Ishikawa (cell line): ENCODE measurements around the gene DISP3.

Experiments used
- CEBPB ChIP-seq: IDR thresholded peaks from 2 replicates; pipeline ENCODE4 v1.6.1; 2012
- CREB1 ChIP-seq: IDR thresholded peaks from 2 replicates; pipeline ENCODE4 v1.6.1; 2012; ENCODE audit warnings: low read depth
- EGR1 ChIP-seq: IDR thresholded peaks from 2 replicates; pipeline ENCODE4 v1.6.1; 2012
- EP300 ChIP-seq: IDR thresholded peaks from 2 replicates; pipeline ENCODE4 v1.6.1; 2012; ENCODE audit warnings: borderline replicate concordance
- FOXM1 ChIP-seq: IDR thresholded peaks from 2 replicates; pipeline ENCODE4 v1.6.1; 2012; ENCODE audit warnings: low read depth, borderline replicate concordance
- MAX ChIP-seq: IDR thresholded peaks from 2 replicates; pipeline ENCODE4 v1.6.1; 2012
- NFIC ChIP-seq: IDR thresholded peaks from 2 replicates; pipeline ENCODE4 v1.6.1; 2012
- RAD21 ChIP-seq: IDR thresholded peaks from 2 replicates; pipeline ENCODE4 v1.6.1; 2012; ENCODE audit warnings: low read depth
- TAF1 ChIP-seq: IDR thresholded peaks from 2 replicates; pipeline ENCODE4 v1.6.1; 2012; ENCODE audit warnings: low read depth, mild to moderate bottlenecking
- TCF12 ChIP-seq: IDR thresholded peaks from 2 replicates; pipeline ENCODE4 v1.6.1; 2012; ENCODE audit warnings: low read depth
- TEAD4 ChIP-seq: IDR thresholded peaks from 2 replicates; pipeline ENCODE4 v1.6.1; 2012
- YY1 ChIP-seq: IDR thresholded peaks from 2 replicates; pipeline ENCODE4 v1.6.1; 2012; ENCODE audit warnings: low read depth
- ZBTB7A ChIP-seq: IDR thresholded peaks from 2 replicates; pipeline ENCODE4 v1.6.1; 2012; ENCODE audit warnings: low read depth
- TF ChIP-seq, protein P1 (sequence below): IDR thresholded peaks from 2 replicates; pipeline ENCODE4 v1.6.1; 2012
- TF ChIP-seq, protein P2 (sequence below): IDR thresholded peaks from 2 replicates; pipeline ENCODE4 v1.6.1; 2012; ENCODE audit warnings: low read depth, mild to moderate bottlenecking

The DISP3 gene

DNA sequence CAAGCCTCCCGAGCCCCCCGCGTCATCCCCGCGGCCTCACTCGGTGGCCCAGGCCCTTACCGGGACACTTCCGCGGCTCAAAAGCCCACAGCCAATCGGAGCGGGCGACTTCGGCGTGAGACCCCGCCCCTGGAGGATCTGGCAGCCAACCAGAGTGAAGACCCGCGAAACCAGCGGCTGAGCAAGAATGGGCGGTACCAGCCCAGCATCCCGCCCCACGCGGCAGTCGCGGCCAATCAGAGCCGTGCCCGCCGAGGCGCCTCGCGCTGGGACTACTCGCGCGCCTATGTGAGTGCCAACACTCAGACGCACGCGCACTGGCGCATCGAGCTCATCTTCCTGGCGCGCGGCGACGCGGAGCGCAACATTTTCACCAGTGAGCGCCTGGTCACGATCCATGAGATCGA is 22.5 kb downstream of the DISP3 start:
- no peak for TF ChIP-seq TAF1
- no peak for TF ChIP-seq TEAD4
- no peak for TF ChIP-seq FOXM1
- no peak for TF ChIP-seq NFIC
- TF ChIP-seq YY1, result no peak
- no peak for TF ChIP-seq CEBPB
- TF ChIP-seq, protein P1, sequence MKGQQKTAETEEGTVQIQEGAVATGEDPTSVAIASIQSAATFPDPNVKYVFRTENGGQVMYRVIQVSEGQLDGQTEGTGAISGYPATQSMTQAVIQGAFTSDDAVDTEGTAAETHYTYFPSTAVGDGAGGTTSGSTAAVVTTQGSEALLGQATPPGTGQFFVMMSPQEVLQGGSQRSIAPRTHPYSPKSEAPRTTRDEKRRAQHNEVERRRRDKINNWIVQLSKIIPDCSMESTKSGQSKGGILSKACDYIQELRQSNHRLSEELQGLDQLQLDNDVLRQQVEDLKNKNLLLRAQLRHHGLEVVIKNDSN, result no peak
- no peak for TF ChIP-seq TCF12
- TF ChIP-seq, protein P2, sequence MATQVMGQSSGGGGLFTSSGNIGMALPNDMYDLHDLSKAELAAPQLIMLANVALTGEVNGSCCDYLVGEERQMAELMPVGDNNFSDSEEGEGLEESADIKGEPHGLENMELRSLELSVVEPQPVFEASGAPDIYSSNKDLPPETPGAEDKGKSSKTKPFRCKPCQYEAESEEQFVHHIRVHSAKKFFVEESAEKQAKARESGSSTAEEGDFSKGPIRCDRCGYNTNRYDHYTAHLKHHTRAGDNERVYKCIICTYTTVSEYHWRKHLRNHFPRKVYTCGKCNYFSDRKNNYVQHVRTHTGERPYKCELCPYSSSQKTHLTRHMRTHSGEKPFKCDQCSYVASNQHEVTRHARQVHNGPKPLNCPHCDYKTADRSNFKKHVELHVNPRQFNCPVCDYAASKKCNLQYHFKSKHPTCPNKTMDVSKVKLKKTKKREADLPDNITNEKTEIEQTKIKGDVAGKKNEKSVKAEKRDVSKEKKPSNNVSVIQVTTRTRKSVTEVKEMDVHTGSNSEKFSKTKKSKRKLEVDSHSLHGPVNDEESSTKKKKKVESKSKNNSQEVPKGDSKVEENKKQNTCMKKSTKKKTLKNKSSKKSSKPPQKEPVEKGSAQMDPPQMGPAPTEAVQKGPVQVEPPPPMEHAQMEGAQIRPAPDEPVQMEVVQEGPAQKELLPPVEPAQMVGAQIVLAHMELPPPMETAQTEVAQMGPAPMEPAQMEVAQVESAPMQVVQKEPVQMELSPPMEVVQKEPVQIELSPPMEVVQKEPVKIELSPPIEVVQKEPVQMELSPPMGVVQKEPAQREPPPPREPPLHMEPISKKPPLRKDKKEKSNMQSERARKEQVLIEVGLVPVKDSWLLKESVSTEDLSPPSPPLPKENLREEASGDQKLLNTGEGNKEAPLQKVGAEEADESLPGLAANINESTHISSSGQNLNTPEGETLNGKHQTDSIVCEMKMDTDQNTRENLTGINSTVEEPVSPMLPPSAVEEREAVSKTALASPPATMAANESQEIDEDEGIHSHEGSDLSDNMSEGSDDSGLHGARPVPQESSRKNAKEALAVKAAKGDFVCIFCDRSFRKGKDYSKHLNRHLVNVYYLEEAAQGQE, result no peak
- TF ChIP-seq CREB1, result no peak
- TF ChIP-seq EGR1, result no peak
- no peak for TF ChIP-seq EP300
- TF ChIP-seq RAD21, result no peak
- TF ChIP-seq MAX, result no peak
- TF ChIP-seq ZBTB7A, result no peak

DNA sequence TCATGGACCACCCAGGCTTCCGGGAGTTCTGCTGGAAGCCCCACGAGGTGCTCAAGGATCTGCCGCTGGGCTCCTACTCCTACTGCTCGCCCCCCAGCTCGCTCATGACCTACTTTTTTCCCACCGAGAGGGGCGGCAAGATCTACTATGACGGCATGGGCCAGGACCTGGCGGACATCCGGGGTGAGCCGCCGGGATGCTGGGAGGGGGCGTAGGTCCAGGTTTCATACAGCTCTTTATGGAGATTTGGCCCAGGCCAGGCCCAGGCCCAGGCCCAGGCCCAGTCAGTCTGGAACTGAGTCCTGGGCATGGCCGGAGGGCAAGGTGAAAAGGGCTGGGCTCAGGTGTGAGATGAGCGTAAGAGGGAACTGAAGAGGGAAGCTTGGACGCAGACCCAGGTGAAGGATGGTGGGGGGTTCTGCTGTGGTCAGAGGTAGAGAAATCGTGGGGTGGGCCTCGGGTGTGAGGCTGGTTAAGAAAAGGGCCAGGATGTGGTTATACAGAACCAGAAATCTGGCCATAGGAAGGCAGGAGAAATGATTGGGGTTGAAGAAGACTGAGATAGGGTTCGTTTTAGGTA is 23.0 kb downstream of the DISP3 start:
- no peak for TF ChIP-seq ZBTB7A
- no peak for TF ChIP-seq RAD21
- no peak for TF ChIP-seq NFIC
- no peak for TF ChIP-seq CREB1
- TF ChIP-seq EGR1, result no peak
- no peak for TF ChIP-seq MAX
- TF ChIP-seq YY1, result no peak
- TF ChIP-seq TCF12, result no peak
- TF ChIP-seq TAF1, result no peak
- no peak for TF ChIP-seq TEAD4
- TF ChIP-seq EP300, result no peak

- TF ChIP-seq CEBPB, result no peak
- no peak for TF ChIP-seq TEAD4
- no peak for TF ChIP-seq TAF1
- TF ChIP-seq EP300, result no peak
- no peak for TF ChIP-seq EGR1
- no peak for TF ChIP-seq FOXM1
- no peak for TF ChIP-seq RAD21
- no peak for TF ChIP-seq MAX
- no peak for TF ChIP-seq CREB1
- no peak for TF ChIP-seq YY1
- TF ChIP-seq NFIC, result no peak
- TF ChIP-seq, protein P1, result no peak
- no peak for TF ChIP-seq ZBTB7A
- TF ChIP-seq, protein P2, result no peak
- no peak for TF ChIP-seq TCF12
Observed at GRCh38 chr1:11502516-11502915, 23.6 kb downstream of the DISP3 start.

- TF ChIP-seq EGR1 (no peak), TAF1 (no peak), RAD21 (no peak), CEBPB (no peak), TEAD4 (no peak), NFIC (no peak), YY1 (no peak), ZBTB7A (no peak), CREB1 (no peak), MAX (no peak), TCF12 (no peak), FOXM1 (no peak), EP300 (no peak)
- TF ChIP-seq, protein P1, result no peak
- TF ChIP-seq, protein P2, result no peak
Observed at GRCh38 chr1:11504599-11504998, 25.6 kb downstream of the DISP3 start.
